H1 (cell line): ENCODE results near the gene IFI44L. TPM values are rescaled to one million over a fixed set of nuclear protein-coding genes. Genes with fewer than 3 reads are reported as not detected.

ENCODE experiments used
- CTCF ChIA-PET: fragments of 300-600 bp; sonication (Branson Sonifier 250); formaldehyde crosslinking; loops from one replicate; lab custom pipeline; 2021; ENCODE audit not compliant: partially characterized antibody; lab: Charles Lee
- POLR2A ChIA-PET: fragments of 300-600 bp; sonication (Branson Sonifier 250); formaldehyde crosslinking; loops from one replicate; lab custom pipeline; 2021; ENCODE audit warnings: inconsistent platforms; ENCODE audit not compliant: partially characterized antibody; lab: Charles Lee
- DNase-seq, 2 experiments: peaks; one replicate each; pipeline versions ENCODE4 v3.0.0 to v3.0.0-alpha.2; 2010 to 2022; ENCODE audit warnings: low spot score in 2 of 2, low read depth in 1 of 2, mixed read lengths in 1 of 2
- FAIRE-seq: peaks from 2 replicates; lab custom pipeline; 2011; peaks lifted over from hg19 to GRCh38; lab: Jason Lieb, UNC
- H2AFZ ChIP-seq: 2 replicates; pipeline ENCODE4 v1.8.1; 2012; ENCODE audit warnings: low read length, inconsistent platforms
- H2AK5ac ChIP-seq: 2 replicates; pipeline ENCODE4 v1.6.1; 2013; ENCODE audit warnings: low read depth, low read length
- H2BK120ac ChIP-seq: replicated peaks from 2 replicates; pipeline ENCODE3; 2013; ENCODE audit warnings: low read depth, low read length, inconsistent platforms
- H2BK12ac ChIP-seq: 2 replicates; pipeline ENCODE4 v1.6.1; 2013; ENCODE audit warnings: low read depth, low read length
- H2BK15ac ChIP-seq: 2 replicates; pipeline ENCODE4 v1.6.1; 2013; ENCODE audit warnings: low read length
- H2BK20ac ChIP-seq: 2 replicates; pipeline ENCODE4 v1.6.1; 2013; ENCODE audit warnings: low read length
- H2BK5ac ChIP-seq: 2 replicates; pipeline ENCODE4 v1.6.1; 2013; ENCODE audit warnings: low read depth, low read length
- H3K14ac ChIP-seq: 2 replicates; pipeline ENCODE4 v1.6.1; 2013; ENCODE audit warnings: inconsistent platforms; ENCODE audit not compliant: insufficient read length
- H3K18ac ChIP-seq: 2 replicates; pipeline ENCODE4 v1.6.1; 2013; ENCODE audit warnings: low read length; ENCODE audit errors: extremely low read depth
- H3K23ac ChIP-seq: 2 replicates; pipeline ENCODE4 v1.6.1; 2013; ENCODE audit warnings: inconsistent platforms; ENCODE audit not compliant: insufficient read length
- H3K23me2 ChIP-seq: 2 replicates; pipeline ENCODE4 v1.6.1; 2013; ENCODE audit warnings: low read depth, low read length
- H3K27ac ChIP-seq: 2 replicates; pipeline ENCODE4 v1.6.1; 2011; ENCODE audit warnings: low read depth, low read length, inconsistent platforms
- H3K27me3 ChIP-seq, 4 experiments: replicated peaks in 1 of 4; 1 replicate in 1 of 4; 2 replicates in 3 of 4; pipeline versions ENCODE4 v1.6.1 to v1.8.1; 2011 to 2013; ENCODE audit warnings: low read length in 3 of 4, mild to moderate bottlenecking in 3 of 4, inconsistent platforms in 2 of 4, mixed read lengths in 2 of 4, moderate library complexity in 1 of 4; ENCODE audit not compliant: control insufficient read depth in 3 of 4, insufficient read depth in 3 of 4; ENCODE audit errors: extremely low read depth in 1 of 4
- H3K36me3 ChIP-seq, 4 experiments: 2 replicates each; pipeline versions ENCODE4 v1.6.1 to v1.8.1; 2011 to 2013; ENCODE audit warnings: mild to moderate bottlenecking in 4 of 4, low read length in 3 of 4, moderate library complexity in 2 of 4, control low read depth in 1 of 4, inconsistent platforms in 1 of 4; ENCODE audit not compliant: insufficient read depth in 4 of 4, control insufficient read depth in 2 of 4
- H3K4ac ChIP-seq: replicated peaks from 2 replicates; pipeline ENCODE3; 2013; ENCODE audit warnings: low read length, low read depth, mixed read lengths, inconsistent platforms; ENCODE audit not compliant: insufficient read length
- H3K4me1 ChIP-seq, 4 experiments: replicated peaks in 1 of 4; 1 replicate in 1 of 4; 2 replicates in 3 of 4; pipeline versions ENCODE4 v1.6.1 to v1.8.1; 2011 to 2013; ENCODE audit warnings: low read length in 3 of 4, inconsistent platforms in 2 of 4, mixed read lengths in 1 of 4; ENCODE audit not compliant: insufficient read depth in 4 of 4, control insufficient read depth in 3 of 4
- H3K4me2 ChIP-seq, 2 experiments: 2 replicates each; pipeline versions ENCODE4 v1.6.1 to v1.8.1; 2011 to 2013; ENCODE audit warnings: low read depth in 2 of 2, low read length in 2 of 2, control low read depth in 1 of 2, inconsistent platforms in 1 of 2, mild to moderate bottlenecking in 1 of 2; ENCODE audit not compliant: insufficient read depth in 1 of 2
- H3K4me3 ChIP-seq, 4 experiments: fragments of 200-600, 300-600 bp in 1 of 4; sonication (generic), shearing (Covaris generic), sonication (Bioruptor Twin) in 1 of 4; 2 replicates each; pipeline versions ENCODE4 v1.5.1 to v1.8.1; 2011 to 2016; ENCODE audit warnings: low read length in 4 of 4, low read depth in 3 of 4, control low read depth in 2 of 4, inconsistent platforms in 2 of 4, mild to moderate bottlenecking in 2 of 4, mixed read lengths in 1 of 4, moderate library complexity in 1 of 4; ENCODE audit not compliant: insufficient read depth in 2 of 4; ENCODE audit errors: extremely low read depth in 1 of 4
- H3K56ac ChIP-seq: replicated peaks from 2 replicates; pipeline ENCODE3; 2013; ENCODE audit warnings: low read depth, mild to moderate bottlenecking, mixed read lengths, low read length, inconsistent platforms; ENCODE audit not compliant: insufficient read length
- H3K79me1 ChIP-seq: 2 replicates; pipeline ENCODE4 v1.6.1; 2013; ENCODE audit warnings: low read depth, low read length, control low read depth
- H3K79me2 ChIP-seq, 2 experiments: 2 replicates each; pipeline versions ENCODE4 v1.6.1 to v1.8.1; 2012 to 2013; ENCODE audit warnings: low read length in 2 of 2, mild to moderate bottlenecking in 2 of 2, inconsistent platforms in 1 of 2; ENCODE audit not compliant: insufficient read depth in 2 of 2, control insufficient read depth in 1 of 2
- H3K9ac ChIP-seq, 4 experiments: replicated peaks in 1 of 4; 1 replicate in 1 of 4; 2 replicates in 3 of 4; pipeline versions ENCODE4 v1.6.1 to v1.8.1; 2011 to 2013; ENCODE audit warnings: low read depth in 3 of 4, low read length in 3 of 4, control low read depth in 2 of 4, mild to moderate bottlenecking in 2 of 4, moderate library complexity in 2 of 4, inconsistent platforms in 1 of 4; ENCODE audit errors: extremely low read depth in 1 of 4
- H3K9me3 ChIP-seq, 2 experiments: 2 replicates each; pipeline versions ENCODE4 v1.6.1 to v1.8.1; 2012 to 2013; ENCODE audit warnings: mild to moderate bottlenecking in 2 of 2, moderate library complexity in 2 of 2, control low read depth in 1 of 2, inconsistent platforms in 1 of 2, low read depth in 1 of 2, low read length in 1 of 2, mixed read lengths in 1 of 2; ENCODE audit not compliant: insufficient read depth in 2 of 2
- H4K20me1 ChIP-seq, 2 experiments: replicated peaks in 1 of 2; 2 replicates each; pipeline versions ENCODE3 to v1.8.1; 2011 to 2013; ENCODE audit warnings: inconsistent platforms in 2 of 2, low read length in 2 of 2, mild to moderate bottlenecking in 1 of 2; ENCODE audit not compliant: insufficient read depth in 2 of 2, control insufficient read depth in 1 of 2
- H4K5ac ChIP-seq: 2 replicates; pipeline ENCODE4 v1.6.1; 2013; ENCODE audit warnings: low read length, low read depth, mixed read lengths, inconsistent platforms; ENCODE audit not compliant: insufficient read length
- H4K8ac ChIP-seq: 2 replicates; pipeline ENCODE4 v1.8.0; 2013; ENCODE audit warnings: mild to moderate bottlenecking, moderate library complexity, low read length, inconsistent platforms; ENCODE audit not compliant: insufficient read depth; ENCODE audit errors: extremely low read depth
- H4K91ac ChIP-seq: replicated peaks from 2 replicates; pipeline ENCODE3; 2013; ENCODE audit warnings: low read length, mixed read lengths, inconsistent platforms; ENCODE audit not compliant: insufficient read length
- BRCA1 ChIP-seq: IDR thresholded peaks from 2 replicates; pipeline ENCODE4 v1.6.1; 2012; ENCODE audit warnings: low read depth, low read length, improper control_type of control experiment
- EZH2 ChIP-seq: fragments of 200-600 bp; sonication (generic); IDR thresholded peaks from 2 replicates; pipeline ENCODE4 v1.7.1; 2012; ENCODE audit warnings: low read depth, mild to moderate bottlenecking, moderate library complexity, low read length, inconsistent platforms; ENCODE audit not compliant: severe bottlenecking
- KDM5A ChIP-seq: fragments of 200-600 bp; IDR thresholded peaks from 2 replicates; pipeline ENCODE4 v1.7.1; 2012; ENCODE audit warnings: mild to moderate bottlenecking, low read length, inconsistent platforms, mixed read lengths
- PHF8 ChIP-seq: fragments of 200-600 bp; sonication (generic); conservative IDR thresholded peaks from 2 replicates; pipeline ENCODE4 v1.7.1; 2012; ENCODE audit warnings: low read depth, mild to moderate bottlenecking, inconsistent platforms, low read length, moderate library complexity
- RBBP5 ChIP-seq: IDR thresholded peaks from 2 replicates; pipeline ENCODE4 v1.7.1; 2012; ENCODE audit warnings: low read depth, mild to moderate bottlenecking, inconsistent platforms, low read length, moderate library complexity, borderline replicate concordance
- SIX5 ChIP-seq: IDR thresholded peaks from 2 replicates; pipeline ENCODE4 v1.6.1; 2011; ENCODE audit warnings: mild to moderate bottlenecking, low read depth, low read length
- SRF ChIP-seq: IDR thresholded peaks from 2 replicates; pipeline ENCODE4 v1.6.1; 2011; ENCODE audit warnings: mild to moderate bottlenecking, low read depth, low read length, moderate library complexity
- WGBS, 2 experiments: shearing (Covaris generic) in 1 of 2; methylation state at CpG; one replicate each; pipeline versions ENCODE4 v1.1.6 to v1.1.7; 2013 to 2015; ENCODE audit warnings: low lambda C conversion rate in 2 of 2, mixed read lengths in 2 of 2, inconsistent platforms in 1 of 2, low coverage in 1 of 2, missing lambda C conversion rate in 1 of 2; ENCODE audit not compliant: insufficient replicate concordance in 2 of 2, insufficient coverage in 1 of 2, insufficient read length in 1 of 2; ENCODE audit errors: extremely low coverage in 1 of 2, missing lambda C conversion rate in 1 of 2; 5-methylcytosine and 5-hydroxymethylcytosine counted together
- polyA plus RNA-seq, 7 experiments: library from polyadenylated mRNA; depleted of rRNA in 3 of 7; stranded (reverse) in 5 of 7; unstranded in 2 of 7; fragments of >200 nt in 5 of 7; fragments of 200-250 nt in 2 of 7; gene quantifications; 1 replicate in 5 of 7; 2 replicates in 1 of 7; 4 replicates in 1 of 7; pipeline versions ENCODE4 v1.2.1 to v1.2.3, GENCODE V29; 2011 to 2013; ENCODE audit warnings: missing spikeins in 2 of 7, mixed read lengths in 2 of 7
- total RNA-seq: library from RNA; stranded (reverse); fragmentation: NEBNext Ultra II Directional; extraction: Animal tissue kit (Norgen Biotek cat#: 25700); gene quantifications from 2 replicates; pipeline ENCODE4 v1.2.1, GENCODE V29; 2021

The IFI44L gene
- total and polyA plus RNA-seq, 2 of the 8 experiments (the other 6 are each of a cell fraction or from before 2014, with no cell fraction given) = not detected

DNA sequence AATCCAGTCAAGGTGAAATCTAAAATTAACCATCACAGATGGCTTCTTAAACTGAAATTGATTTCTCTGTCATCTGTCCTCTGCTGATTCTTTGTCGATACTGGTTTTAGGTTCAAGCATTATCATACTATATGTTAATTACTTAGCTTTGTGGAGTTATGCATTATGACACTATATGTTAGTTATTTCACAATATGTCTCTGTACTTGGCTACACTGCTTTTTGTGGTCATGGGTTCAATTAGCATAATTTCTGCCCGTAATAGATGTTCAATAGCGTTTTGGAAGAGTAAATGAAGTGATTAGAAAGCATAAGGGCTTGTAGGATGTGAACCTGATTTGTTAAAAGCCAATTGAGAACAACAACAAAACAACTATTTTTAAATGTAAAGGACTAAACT lies 57.5 kb downstream of the IFI44L start:
- H3K36me3 ChIP-seq = no peaks in the 10 kb centered on the region
- TF ChIP-seq SRF = no peak
- TF ChIP-seq SIX5 = no peak
- TF ChIP-seq BRCA1 = no peak
- no peak for TF ChIP-seq EZH2
- TF ChIP-seq KDM5A = no peak
- TF ChIP-seq RBBP5 = no peak
- TF ChIP-seq PHF8 = no peak
- TF ChIP-seq, all 59 proteins: peak for 0
- Histone ChIP-seq H3K23me2 (no peaks in the 10 kb centered on the region), H3K4me3 (no peak overlapping the region), H2BK12ac (no peak overlapping the region), H3K9ac (no peak overlapping the region), H3K4ac (no peak overlapping the region), H3K9me3 (no peaks in the 10 kb centered on the region), H3K79me1 (no peaks in the 10 kb centered on the region), H3K27ac (no peak overlapping the region), H2BK120ac (no peak overlapping the region), H2BK5ac (no peak overlapping the region), H2BK20ac (no peak overlapping the region), H4K91ac (no peak overlapping the region), H3K56ac (no peak overlapping the region), H3K27me3 (no peaks in the 10 kb centered on the region), H3K79me2 (no peaks in the 10 kb centered on the region), H3K14ac (no peak overlapping the region), H4K8ac (no peak overlapping the region), H2AFZ (no peak overlapping the region), H3K4me2 (no peak overlapping the region), H3K18ac (no peak overlapping the region), H3K23ac (no peak overlapping the region), H4K5ac (no peak overlapping the region), H3K4me1 (no peaks in the 10 kb centered on the region), H2BK15ac (no peak overlapping the region), H2AK5ac (no peak overlapping the region), H4K20me1 (no peaks in the 10 kb centered on the region)
- POLR2A ChIA-PET = no interaction called here
- DNase-seq (no peak), FAIRE-seq (no peak)
- 90% methylated on average over 3 of the region's 3 CpGs; no CpG with 5 or more reads in 1 of the 2 experiments for WGBS, 2 experiments
- CTCF ChIA-PET = interaction anchor here (0.5 to 2.1 kb wide), 7 partner anchors 12 to 501 kb away, joined by 3 to 5 read pairs (median 3); no protein-coding TSS in a partner anchor
